Activated naive CD4-positive, alpha-beta T cell treated with anti-CD3 and anti-CD28 coated beads, Interleukin-2, amount 50 U/mL, for 72 hours (primary cell): ENCODE data around the gene IGSF5. TPM values are rescaled to one million over a fixed set of nuclear protein-coding genes. Genes with fewer than 3 reads are reported as not detected.
"Not testable (repeated sequence)": the region's sequence is repeated elsewhere in the genome, so short reads cannot be mapped to it uniquely, and the experiment has no call there.

Experiments
- ATAC-seq, 2 donors: fragments of 150-1000 bp; cut with Tn5 transposase; 2 replicates each; pipeline ENCODE4 v1.10.0; 2021; ENCODE audit warnings: mild to moderate bottlenecking in 2 of 2, moderate library complexity in 2 of 2
- DNase-seq, 2 donors: peaks; one replicate each; pipeline ENCODE4 v3.0.0; 2021 to 2022; ENCODE audit warnings: low spot score in 2 of 2
- H3K27ac Mint-ChIP-seq, 2 donors: one replicate each; pipeline ENCODE4 v1.8.0; 2022; ENCODE audit warnings: mild to moderate bottlenecking in 2 of 2, mixed read lengths in 2 of 2
- H3K36me3 Mint-ChIP-seq, 2 donors: one replicate each; pipeline ENCODE4 v1.8.0; 2022; ENCODE audit warnings: mixed read lengths in 2 of 2
- H3K9me3 Mint-ChIP-seq, 2 donors: one replicate each; pipeline ENCODE4 v1.8.0; 2022; ENCODE audit warnings: mixed read lengths in 2 of 2
- total RNA-seq, 2 donors: library from RNA; stranded (reverse); gene quantifications; one replicate each; pipeline ENCODE4 v1.2.3, GENCODE V29; 2022

The IGSF5 gene
- total RNA-seq, 2 donors from 2014 or later: not detected

- DNase-seq: no peak
- Mint-ChIP-seq H3K36me3 (no peaks in the 10 kb centered on the region), H3K27ac (no peak overlapping the region), H3K9me3 (peaks cover 3 to 5% of the 10 kb centered on the region in 2 donors)
- ATAC-seq: no peak
These were observed 16.6 kb upstream of the IGSF5 start for GRCh38 chr21:39728341-39728740.

- H3K9me3 Mint-ChIP-seq: no peaks in the 10 kb centered on the region
- DNase-seq (no peak), ATAC-seq (no peak)
- H3K27ac Mint-ChIP-seq: no peak overlapping the region
- H3K36me3 Mint-ChIP-seq: no peaks in the 10 kb centered on the region
These were observed 14.4 kb upstream of the IGSF5 start for GRCh38 chr21:39730418-39731157.

GRCh38 chr21:39736716-39737115, 8.3 kb upstream of the IGSF5 start:
- Mint-ChIP-seq H3K27ac (no peak overlapping the region), H3K9me3 (no peaks in the 10 kb centered on the region), H3K36me3 (no peaks in the 10 kb centered on the region)
- no peak for ATAC-seq
- no peak for DNase-seq

GRCh38 chr21:39737376-39738000, 7.5 kb upstream of the IGSF5 start:
- DNase-seq (no peak), ATAC-seq (no peak)
- no peak overlapping the region for H3K27ac Mint-ChIP-seq
- no peaks in the 10 kb centered on the region for H3K9me3 Mint-ChIP-seq
- no peaks in the 10 kb centered on the region for H3K36me3 Mint-ChIP-seq

DNA sequence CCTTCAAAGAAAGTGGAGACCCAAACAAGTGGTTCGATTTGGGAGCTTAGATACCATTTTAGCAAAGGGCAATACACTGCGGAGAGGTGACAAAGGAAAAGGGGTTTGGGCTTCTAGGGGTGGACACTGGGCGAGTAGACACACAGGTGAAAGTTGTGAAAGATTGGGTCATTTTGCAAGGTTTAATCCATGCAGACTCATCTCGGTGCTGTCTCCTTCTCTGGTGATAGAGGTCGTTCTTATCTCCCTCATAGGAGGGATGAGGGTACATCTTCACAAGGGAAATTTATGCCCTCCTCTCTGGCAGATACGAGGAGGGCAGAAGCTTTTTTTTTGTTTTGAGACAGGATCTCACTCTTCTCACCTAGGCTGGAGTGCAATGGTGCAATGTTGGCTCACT, 6.4 kb upstream of the IGSF5 start:
- H3K36me3 Mint-ChIP-seq: no peaks in the 10 kb centered on the region
- H3K9me3 Mint-ChIP-seq: no peaks in the 10 kb centered on the region
- no peak for ATAC-seq
- no peak for DNase-seq
- H3K27ac Mint-ChIP-seq: no peak overlapping the region

GRCh38 chr21:39739531-39739930, 5.5 kb upstream of the IGSF5 start:
- H3K27ac Mint-ChIP-seq, H3K9me3 Mint-ChIP-seq, DNase-seq, ATAC-seq, H3K36me3 Mint-ChIP-seq: not testable (repeated sequence)

DNA sequence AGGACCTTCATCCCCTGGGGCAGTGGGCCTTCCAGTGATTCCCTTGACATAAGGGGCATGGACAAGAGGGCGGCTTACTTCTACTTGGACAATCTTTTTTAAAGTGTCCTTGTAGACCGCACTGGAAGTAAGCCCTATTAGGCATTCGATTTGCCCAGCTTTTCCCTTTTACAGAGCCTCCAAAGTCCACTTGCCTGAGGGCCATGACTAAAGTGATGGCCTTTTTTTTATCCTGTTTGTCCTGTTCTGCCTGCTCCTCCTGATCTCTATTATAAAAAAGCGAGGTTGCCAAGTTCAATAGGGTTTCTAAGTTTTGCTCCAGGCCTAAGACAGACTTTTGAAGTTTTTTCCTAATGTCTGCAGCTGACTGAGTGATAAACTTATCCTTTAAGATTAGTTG, 2.4 kb upstream of the IGSF5 start:
- not testable (repeated sequence) for H3K27ac Mint-ChIP-seq, DNase-seq, ATAC-seq, H3K36me3 Mint-ChIP-seq, H3K9me3 Mint-ChIP-seq

DNA sequence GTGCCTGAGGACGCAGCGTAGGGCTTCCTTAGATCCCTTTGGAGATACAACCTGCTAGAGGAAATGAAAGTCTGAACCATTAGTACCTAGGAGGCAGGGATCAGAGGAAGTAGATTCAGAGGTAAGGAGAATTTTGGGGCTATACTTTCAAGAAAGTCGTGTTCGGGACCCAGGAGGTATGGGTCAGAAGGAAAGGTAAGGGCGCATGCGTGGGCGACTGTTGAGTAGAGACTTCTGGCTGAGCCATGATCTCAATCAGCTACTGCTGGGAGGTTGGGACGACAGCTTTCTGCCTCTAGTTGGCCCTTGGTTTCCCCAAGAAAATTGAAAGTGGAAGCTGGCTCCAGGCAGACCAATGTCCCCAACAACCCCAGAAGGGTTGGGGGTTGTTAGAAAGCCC, 349 bp downstream of the IGSF5 start:
- H3K27ac Mint-ChIP-seq, H3K36me3 Mint-ChIP-seq, ATAC-seq, H3K9me3 Mint-ChIP-seq, DNase-seq: not testable (repeated sequence)

DNA sequence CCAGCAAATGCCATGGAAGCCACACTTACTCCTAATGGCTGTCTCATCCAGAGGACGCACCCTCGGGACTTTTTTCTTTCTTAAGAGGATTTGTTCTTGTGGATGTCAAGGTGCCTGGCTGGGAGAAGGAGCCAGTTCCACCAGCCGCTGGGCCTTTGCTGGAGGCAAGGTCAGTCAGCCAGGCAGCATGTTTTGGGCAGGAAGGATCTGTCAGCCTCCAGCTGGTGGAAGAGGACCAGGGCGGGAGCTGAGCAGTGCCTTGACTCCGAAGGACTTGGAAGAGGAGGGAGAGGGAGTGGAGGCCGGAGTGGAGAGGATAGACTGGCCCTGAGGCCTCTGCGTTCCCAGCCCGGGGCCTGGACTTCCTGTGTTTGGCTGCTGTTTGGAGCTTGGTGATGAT, 5.7 kb downstream of the IGSF5 start:
- no peak for DNase-seq
- ATAC-seq: no peak
- H3K9me3 Mint-ChIP-seq: no peaks in the 10 kb centered on the region
- no peaks in the 10 kb centered on the region for H3K36me3 Mint-ChIP-seq
- no peak overlapping the region for H3K27ac Mint-ChIP-seq

DNA sequence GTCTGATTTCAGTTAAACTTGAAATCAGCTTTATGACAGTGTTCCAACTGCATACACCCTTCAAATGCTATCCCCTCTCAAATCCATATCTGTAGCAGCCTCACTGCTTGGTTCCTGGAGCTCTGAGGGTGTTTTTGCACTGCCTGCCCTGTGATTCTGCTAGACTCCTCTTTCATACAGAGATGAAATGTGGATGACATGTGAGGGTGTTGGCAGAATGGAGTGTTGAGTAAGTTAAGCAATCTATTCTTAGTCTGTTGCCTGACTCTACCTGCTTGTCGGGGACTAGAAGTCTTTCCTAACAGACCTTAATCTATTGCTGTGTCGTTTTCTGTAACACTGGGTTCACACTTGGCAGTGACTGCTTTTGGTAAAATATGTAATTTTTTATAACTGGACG, 9.8 kb downstream of the IGSF5 start:
- Mint-ChIP-seq H3K9me3 (no peaks in the 10 kb centered on the region), H3K36me3 (no peaks in the 10 kb centered on the region), H3K27ac (no peak overlapping the region)
- DNase-seq (no peak), ATAC-seq (no peak)

GRCh38 chr21:39756285-39756684, 11.3 kb downstream of the IGSF5 start:
- no peaks in the 10 kb centered on the region for H3K36me3 Mint-ChIP-seq
- DNase-seq: no peak
- H3K9me3 Mint-ChIP-seq: no peaks in the 10 kb centered on the region
- no peak overlapping the region for H3K27ac Mint-ChIP-seq
- ATAC-seq: no peak

- ATAC-seq (no peak), DNase-seq (no peak)
- Mint-ChIP-seq H3K36me3 (no peaks in the 10 kb centered on the region), H3K9me3 (peaks cover 4 to 5% of the 10 kb centered on the region in 2 donors), H3K27ac (no peak overlapping the region)
These were observed 18.4 kb downstream of the IGSF5 start for GRCh38 chr21:39763272-39763970.

GRCh38 chr21:39774227-39774626, 29.2 kb downstream of the IGSF5 start:
- H3K27ac Mint-ChIP-seq: no peak overlapping the region
- H3K9me3 Mint-ChIP-seq: no peaks in the 10 kb centered on the region
- DNase-seq: no peak
- no peak for ATAC-seq
- H3K36me3 Mint-ChIP-seq: no peaks in the 10 kb centered on the region

GRCh38 chr21:39775816-39776215, 30.8 kb downstream of the IGSF5 start:
- H3K9me3 Mint-ChIP-seq: no peaks in the 10 kb centered on the region
- H3K36me3 Mint-ChIP-seq: no peaks in the 10 kb centered on the region
- no peak overlapping the region for H3K27ac Mint-ChIP-seq
- ATAC-seq (no peak), DNase-seq (no peak)

GRCh38 chr21:39776589-39776988, 31.6 kb downstream of the IGSF5 start:
- H3K27ac Mint-ChIP-seq: no peak overlapping the region
- no peaks in the 10 kb centered on the region for H3K9me3 Mint-ChIP-seq
- H3K36me3 Mint-ChIP-seq: no peaks in the 10 kb centered on the region
- ATAC-seq (no peak), DNase-seq (no peak)

GRCh38 chr21:39781331-39781730, 36.3 kb downstream of the IGSF5 start:
- no peak overlapping the region for H3K27ac Mint-ChIP-seq
- DNase-seq (no peak), ATAC-seq (no peak)
- H3K9me3 Mint-ChIP-seq: no peaks in the 10 kb centered on the region
- H3K36me3 Mint-ChIP-seq: no peaks in the 10 kb centered on the region

DNA sequence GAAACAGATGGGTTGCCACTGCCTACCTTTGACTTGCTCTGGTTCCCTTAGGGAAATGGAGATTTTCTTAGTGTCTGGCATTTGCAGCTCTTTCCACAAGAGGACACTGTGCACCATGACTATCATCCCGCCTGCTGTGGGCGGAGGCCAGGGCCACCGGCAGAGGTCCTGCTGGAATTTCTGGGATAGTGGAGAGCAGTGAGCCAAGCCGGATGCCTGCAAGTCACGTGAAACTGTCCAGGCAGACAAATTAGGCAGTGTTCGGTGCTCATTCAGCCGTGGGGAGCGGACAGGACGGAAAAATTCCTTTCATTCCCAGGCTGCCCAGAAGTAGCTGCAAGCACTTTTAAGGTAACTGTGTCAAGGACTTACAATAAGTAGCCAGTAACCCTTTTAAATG, 43.4 kb downstream of the IGSF5 start:
- Mint-ChIP-seq H3K36me3 (no peaks in the 10 kb centered on the region), H3K27ac (no peak overlapping the region), H3K9me3 (no peaks in the 10 kb centered on the region)
- ATAC-seq (no peak), DNase-seq (no peak)

- Mint-ChIP-seq H3K9me3 (no peaks in the 10 kb centered on the region), H3K27ac (no peak overlapping the region), H3K36me3 (no peaks in the 10 kb centered on the region)
- no peak for ATAC-seq
- DNase-seq: no peak
These were observed 51.5 kb downstream of the IGSF5 start for GRCh38 chr21:39796466-39796865.
